ENCODE data around the gene TRIM36. TPM values are rescaled to one million over a fixed set of nuclear protein-coding genes. Genes with fewer than 3 reads are reported as not detected.
A peak's percentile ranks its signal among the peaks of the same experiment; 100 is the strongest.

Gene TRIM36
- total and polyA plus RNA-seq, 7 donors: 0.66 to 18.0 (median 3.2) TPM; not detected in 1

DNA sequence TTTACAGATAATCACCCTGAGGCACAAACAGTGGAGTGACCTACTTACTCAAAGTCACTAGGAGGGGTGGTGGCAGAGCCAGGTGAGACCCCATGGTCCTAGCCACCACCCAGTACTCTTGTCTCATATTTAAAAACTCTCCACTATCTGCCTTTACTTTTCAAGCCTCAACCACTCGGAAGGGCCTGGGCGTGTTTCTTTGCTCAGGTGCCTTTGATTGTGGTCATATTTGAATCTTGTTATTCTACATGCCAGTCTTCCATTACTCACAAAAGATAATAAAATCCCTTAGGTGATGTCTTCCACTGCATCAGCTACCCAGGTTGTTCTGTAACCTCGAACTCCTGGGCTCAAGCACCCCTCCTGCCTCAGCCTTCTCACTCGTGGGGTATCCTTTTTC is 20.7 kb upstream of the TRIM36 start:
- intact Hi-C loops (cut with DNase I): no loop called here
- no peak overlapping the region for H3K27ac ChIP-seq
- TF ChIP-seq EP300 (IDR thresholded peaks at IDR 0.05): no peak
- no peaks in the 10 kb centered on the region for H3K36me3 ChIP-seq
- H3K4me1 ChIP-seq: no peaks in the 10 kb centered on the region
- no peaks in the 10 kb centered on the region for H3K9me3 ChIP-seq
- no peak overlapping the region for H3K4me3 ChIP-seq
- DNase-seq: no peak
- WGBS, 2 donors: 12 to 63% methylated on average over 4 of the region's 4 CpGs
- H3K27me3 ChIP-seq: peaks cover 0 to 2% (median under 1%) of the 10 kb centered on the region in 3 donors

GRCh38 chr5:115189866-115190265 is 20.2 kb upstream of the TRIM36 start:
- no peak for DNase-seq

DNA sequence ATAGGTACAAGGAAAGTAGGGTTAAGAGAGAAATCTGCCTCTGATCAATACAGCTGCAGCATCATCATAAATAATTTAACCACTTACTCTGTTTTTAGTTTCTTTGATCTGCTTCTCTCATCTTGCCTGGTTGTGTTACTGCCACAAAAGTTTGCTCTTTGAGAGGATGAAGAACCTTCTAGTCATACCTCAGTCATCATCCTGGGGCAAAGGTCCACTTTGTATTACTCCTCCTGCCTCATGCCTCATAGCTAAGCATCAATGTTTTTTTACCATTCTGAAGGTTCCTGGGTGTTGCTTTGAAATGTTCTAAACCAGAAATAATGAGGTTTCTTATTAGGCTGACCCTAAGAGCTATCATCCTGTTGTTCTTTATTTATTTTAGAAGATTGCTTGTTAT is 17.1 kb upstream of the TRIM36 start:
- no peak for DNase-seq
- intact Hi-C loops (cut with DNase I): no loop called here
- H3K27ac ChIP-seq: no peak overlapping the region

More at GRCh38 chr5:115189866-115190265, 20.2 kb upstream of the TRIM36 start:
- H3K27me3 ChIP-seq: peaks cover 0 to 6% (median 2%) of the 10 kb centered on the region in 3 donors
- H3K4me3 ChIP-seq: no peak overlapping the region
- H3K9me3 ChIP-seq: no peaks in the 10 kb centered on the region
- H3K4me1 ChIP-seq: no peaks in the 10 kb centered on the region
- intact Hi-C loops (cut with DNase I): no loop called here
- 18 to 52% methylated on average over 2 of the region's 2 CpGs for WGBS, 2 donors
- no peak overlapping the region for H3K27ac ChIP-seq
- no peaks in the 10 kb centered on the region for H3K36me3 ChIP-seq
- TF ChIP-seq POLR2AphosphoS5 (IDR thresholded peaks at IDR 0.05): no peak
- TF ChIP-seq EP300 (IDR thresholded peaks at IDR 0.05): no peak
- no peak for TF ChIP-seq POLR2A (IDR thresholded peaks at IDR 0.05)
- no peak for TF ChIP-seq CTCF (IDR thresholded peaks at IDR 0.05)

GRCh38 chr5:115184770-115185169 is 15.1 kb upstream of the TRIM36 start:
- TF ChIP-seq POLR2A (IDR thresholded peaks at IDR 0.05): no peak
- Histone ChIP-seq H3K27me3 (peaks cover 28 to 57% (median 38%) of the 10 kb centered on the region in 3 donors), H3K9me3 (no peaks in the 10 kb centered on the region), H3K4me1 (peaks cover 0 to 10% (median 8%) of the 10 kb centered on the region in 4 donors), H3K36me3 (no peaks in the 10 kb centered on the region), H3K27ac (no peak overlapping the region), H3K4me3 (no peak overlapping the region)
- WGBS, 2 donors: 54 to 70% methylated on average over 2 of the region's 2 CpGs
- DNase-seq: no peak
- intact Hi-C loops (cut with DNase I): no loop called here

More for the DNA sequence above, 17.1 kb upstream of the TRIM36 start:
- Histone ChIP-seq H3K4me1 (no peaks in the 10 kb centered on the region), H3K27me3 (peaks cover 16 to 36% (median 18%) of the 10 kb centered on the region in 3 donors), H3K4me3 (no peak overlapping the region), H3K36me3 (no peaks in the 10 kb centered on the region), H3K9me3 (no peaks in the 10 kb centered on the region)
- TF ChIP-seq CTCF (IDR thresholded peaks at IDR 0.05) (no peak), POLR2AphosphoS5 (IDR thresholded peaks at IDR 0.05) (no peak), POLR2A (IDR thresholded peaks at IDR 0.05) (no peak), EP300 (IDR thresholded peaks at IDR 0.05) (no peak)

DNA sequence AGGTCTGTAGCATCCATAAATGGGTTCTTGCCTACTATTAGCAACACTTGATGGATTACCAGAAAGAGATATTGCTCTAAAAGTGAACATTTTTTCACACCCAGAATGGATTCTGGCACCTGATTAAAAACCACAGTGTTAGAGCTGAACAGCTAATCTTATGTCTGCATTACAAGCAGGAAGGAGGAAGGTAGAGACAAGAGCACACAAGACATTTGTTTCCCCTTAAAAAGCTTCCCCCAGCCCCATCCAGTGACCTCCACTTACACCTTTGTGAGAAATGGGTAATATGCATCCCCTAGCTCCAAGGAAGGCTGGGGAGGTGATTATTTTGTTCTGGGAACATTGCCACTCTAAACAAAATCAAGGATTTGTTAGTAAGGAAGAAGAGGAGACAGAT is 12.0 kb upstream of the TRIM36 start:
- H3K36me3 ChIP-seq: no peaks in the 10 kb centered on the region
- no peak overlapping the region for H3K4me3 ChIP-seq
- no peak overlapping the region for H3K27ac ChIP-seq
- peaks cover 0 to 18% (median 16%) of the 10 kb centered on the region in 4 donors for H3K4me1 ChIP-seq
- intact Hi-C loops (cut with DNase I): no loop called here
- H3K9me3 ChIP-seq: no peaks in the 10 kb centered on the region
- peaks cover 34 to 79% (median 47%) of the 10 kb centered on the region in 3 donors for H3K27me3 ChIP-seq
- TF ChIP-seq CTCF (IDR thresholded peaks at IDR 0.05): no peak
- TF ChIP-seq POLR2AphosphoS5 (IDR thresholded peaks at IDR 0.05): no peak
- no peak for TF ChIP-seq EP300 (IDR thresholded peaks at IDR 0.05)
- TF ChIP-seq POLR2A (IDR thresholded peaks at IDR 0.05): no peak
- no peak for DNase-seq

GRCh38 chr5:115180165-115180709 is 10.5 kb upstream of the TRIM36 start:
- Histone ChIP-seq H3K9me3 (no peaks in the 10 kb centered on the region), H3K27me3 (peaks cover 34 to 77% (median 47%) of the 10 kb centered on the region in 3 donors), H3K4me1 (peaks cover 0 to 18% (median 16%) of the 10 kb centered on the region in 4 donors), H3K4me3 (peak overlapping the region; percentile 21 to 51 (median 41)), H3K36me3 (no peaks in the 10 kb centered on the region), H3K27ac (peak overlapping the region in 1 of 4 donors; percentile 68)
- TF ChIP-seq POLR2AphosphoS5 (IDR thresholded peaks at IDR 0.05) (peak in 3 of 4 donors; percentile 5 to 61 (median 35)), EP300 (IDR thresholded peaks at IDR 0.05) (no peak)
- no peak for DNase-seq
- intact Hi-C loops (cut with DNase I): no loop called here
- WGBS, 2 donors: 0 to 1% methylated on average over 54 of the region's 54 CpGs

Data from sigmoid colon (tissue), 7 donors.